Activated CD4-positive, alpha-beta T cell treated with anti-CD3 and anti-CD28 coated beads for 36 hours (primary cell): Measurements from ENCODE around the gene FCHO2. TPM values are rescaled to one million over a fixed set of nuclear protein-coding genes. Genes with fewer than 3 reads are reported as not detected.

Source experiments
- ATAC-seq: fragments of 200-7000 bp; cut with Tn5 transposase; one replicate; pipeline ENCODE4 v1.10.0; 2021; ENCODE audit warnings: mild to moderate bottlenecking, moderate library complexity
- CTCF ChIA-PET: fragments of 350-600 bp; sonication (Branson Sonifier 250); formaldehyde crosslinking; loops from one replicate; lab custom pipeline; 2021; ENCODE audit warnings: antibody characterized with exemption; lab: Charles Lee
- POLR2A ChIA-PET: fragments of 350-600 bp; sonication (Branson Sonifier 250); formaldehyde crosslinking; loops from one replicate; lab custom pipeline; 2021; ENCODE audit warnings: antibody characterized with exemption, inconsistent platforms; lab: Charles Lee
- DNase-seq: peaks from one replicate; pipeline ENCODE4 v3.0.0-alpha.2; 2020
- H3K27ac Mint-ChIP-seq: one replicate; pipeline ENCODE4 v1.8.0; 2021; ENCODE audit warnings: mixed read lengths
- H3K27me3 Mint-ChIP-seq: one replicate; pipeline ENCODE4 v1.8.0; 2021; ENCODE audit warnings: mixed read lengths
- H3K36me3 Mint-ChIP-seq: one replicate; pipeline ENCODE4 v1.8.0; 2021; ENCODE audit warnings: low read depth, mixed read lengths
- H3K4me1 Mint-ChIP-seq: one replicate; pipeline ENCODE4 v1.8.0; 2021; ENCODE audit warnings: mixed read lengths
- H3K4me3 Mint-ChIP-seq: one replicate; pipeline ENCODE4 v1.8.0; 2021; ENCODE audit warnings: mild to moderate bottlenecking, moderate library complexity, mixed read lengths
- H3K9me3 Mint-ChIP-seq: one replicate; pipeline ENCODE4 v1.8.0; 2021; ENCODE audit warnings: low read depth, mixed read lengths
- intact Hi-C, 2 experiments: fragments of 100-400 bp; cut with DNase I in 1 of 2; cut with micrococcal nuclease in 1 of 2; formaldehyde crosslinking; loops; one replicate each; pipeline versions ENCODE4 v1.14.2 to v1.15.1; 2022 to 2024; cut with DNase I, micrococcal nuclease
- total RNA-seq, 2 experiments: library from RNA; stranded (reverse); gene quantifications; one replicate each; pipeline ENCODE4 v1.2.3, GENCODE V29; 2021

The FCHO2 gene
- total RNA-seq, 2 experiments from 2014 or later = 0.86 to 1.3 TPM

- peaks cover 2% of the 10 kb centered on the region for H3K27me3 Mint-ChIP-seq
- no peaks in the 10 kb centered on the region for H3K36me3 Mint-ChIP-seq
- intact Hi-C loops = no loop called here
- DNase-seq (no peak), ATAC-seq (no peak)
- no peaks in the 10 kb centered on the region for H3K4me1 Mint-ChIP-seq
- no peak overlapping the region for H3K27ac Mint-ChIP-seq
- no peak overlapping the region for H3K4me3 Mint-ChIP-seq
- H3K9me3 Mint-ChIP-seq = no peaks in the 10 kb centered on the region
- CTCF ChIA-PET = no interaction called here
- POLR2A ChIA-PET = no interaction called here
Observed at GRCh38 chr5:73031839-73032238, 76.0 kb downstream of the FCHO2 start.

- POLR2A ChIA-PET = no interaction called here
- CTCF ChIA-PET = interaction anchor here (0.7 to 1.0 kb wide), 3 partner anchors 139 to 283 kb away, joined by 3 to 5 read pairs (median 4); no protein-coding TSS in a partner anchor
- ATAC-seq (no peak), DNase-seq (no peak)
- Mint-ChIP-seq H3K4me3 (no peak overlapping the region), H3K4me1 (no peaks in the 10 kb centered on the region), H3K36me3 (no peaks in the 10 kb centered on the region), H3K9me3 (no peaks in the 10 kb centered on the region), H3K27me3 (peaks cover 2% of the 10 kb centered on the region), H3K27ac (no peak overlapping the region)
- intact Hi-C loops = no loop called here
Observed at GRCh38 chr5:73032635-73033034, 76.8 kb downstream of the FCHO2 start.

- Mint-ChIP-seq H3K36me3 (no peaks in the 10 kb centered on the region), H3K4me1 (no peaks in the 10 kb centered on the region), H3K27ac (no peak overlapping the region), H3K9me3 (no peaks in the 10 kb centered on the region), H3K27me3 (no peaks in the 10 kb centered on the region), H3K4me3 (no peak overlapping the region)
- DNase-seq = no peak
- ChIA-PET CTCF (no interaction called here), POLR2A (no interaction called here)
- intact Hi-C loops = no loop called here
- no peak for ATAC-seq
Observed at GRCh38 chr5:73037545-73037944, 81.7 kb downstream of the FCHO2 start.

- Mint-ChIP-seq H3K4me1 (no peaks in the 10 kb centered on the region), H3K27me3 (no peaks in the 10 kb centered on the region), H3K27ac (no peak overlapping the region), H3K4me3 (no peak overlapping the region), H3K9me3 (no peaks in the 10 kb centered on the region), H3K36me3 (no peaks in the 10 kb centered on the region)
- intact Hi-C loops = no loop called here
- no peak for ATAC-seq
- ChIA-PET CTCF (no interaction called here), POLR2A (no interaction called here)
- no peak for DNase-seq
Observed at GRCh38 chr5:73039082-73039481, 83.2 kb downstream of the FCHO2 start.

GRCh38 chr5:73042993-73043392, 87.2 kb downstream of the FCHO2 start:
- no peaks in the 10 kb centered on the region for H3K9me3 Mint-ChIP-seq
- ATAC-seq (no peak), DNase-seq (no peak)
- CTCF ChIA-PET = interaction anchor here (0.6 kb wide), 1 partner anchor 529 kb away, joined by 3 read pairs; no protein-coding TSS in a partner anchor
- H3K27ac Mint-ChIP-seq = no peak overlapping the region
- POLR2A ChIA-PET = no interaction called here
- intact Hi-C loops = no loop called here
- H3K4me1 Mint-ChIP-seq = no peaks in the 10 kb centered on the region
- no peaks in the 10 kb centered on the region for H3K36me3 Mint-ChIP-seq
- H3K4me3 Mint-ChIP-seq = no peak overlapping the region
- no peaks in the 10 kb centered on the region for H3K27me3 Mint-ChIP-seq

GRCh38 chr5:73044546-73044945, 88.7 kb downstream of the FCHO2 start:
- no peak for DNase-seq
- Mint-ChIP-seq H3K27ac (no peak overlapping the region), H3K27me3 (no peaks in the 10 kb centered on the region), H3K4me3 (no peak overlapping the region), H3K9me3 (no peaks in the 10 kb centered on the region), H3K4me1 (no peaks in the 10 kb centered on the region), H3K36me3 (no peaks in the 10 kb centered on the region)
- intact Hi-C loops = no loop called here
- ATAC-seq = no peak
- ChIA-PET POLR2A (no interaction called here), CTCF (no interaction called here)

- ChIA-PET POLR2A (no interaction called here), CTCF (no interaction called here)
- no peaks in the 10 kb centered on the region for H3K4me1 Mint-ChIP-seq
- no peak for DNase-seq
- H3K27ac Mint-ChIP-seq = no peak overlapping the region
- intact Hi-C loops = no loop called here
- no peaks in the 10 kb centered on the region for H3K27me3 Mint-ChIP-seq
- no peaks in the 10 kb centered on the region for H3K9me3 Mint-ChIP-seq
- H3K4me3 Mint-ChIP-seq = no peak overlapping the region
- no peak for ATAC-seq
- H3K36me3 Mint-ChIP-seq = no peaks in the 10 kb centered on the region
Observed at GRCh38 chr5:73045623-73046022, 89.8 kb downstream of the FCHO2 start.

GRCh38 chr5:73061593-73061992, 105.8 kb downstream of the FCHO2 start:
- POLR2A ChIA-PET = no interaction called here
- Mint-ChIP-seq H3K4me3 (no peak overlapping the region), H3K36me3 (no peaks in the 10 kb centered on the region), H3K27me3 (no peaks in the 10 kb centered on the region), H3K4me1 (no peaks in the 10 kb centered on the region), H3K9me3 (no peaks in the 10 kb centered on the region), H3K27ac (no peak overlapping the region)
- DNase-seq (no peak), ATAC-seq (no peak)
- CTCF ChIA-PET = interaction anchor here (0.6 kb wide), 1 partner anchor 12 kb away, joined by 3 read pairs; no protein-coding TSS in a partner anchor
- intact Hi-C loops = no loop called here

GRCh38 chr5:73066466-73066865, 110.6 kb downstream of the FCHO2 start:
- ChIA-PET CTCF (interaction anchor here (0.7 kb wide), 1 partner anchor 135 kb away, joined by 3 read pairs; no protein-coding TSS in a partner anchor), POLR2A (no interaction called here)
- no peak overlapping the region for H3K4me3 Mint-ChIP-seq
- ATAC-seq = no peak
- DNase-seq = no peak
- no peak overlapping the region for H3K27ac Mint-ChIP-seq
- no peaks in the 10 kb centered on the region for H3K36me3 Mint-ChIP-seq
- no peaks in the 10 kb centered on the region for H3K9me3 Mint-ChIP-seq
- peaks cover 6% of the 10 kb centered on the region for H3K27me3 Mint-ChIP-seq
- intact Hi-C loops = no loop called here
- no peaks in the 10 kb centered on the region for H3K4me1 Mint-ChIP-seq

- H3K4me3 Mint-ChIP-seq = no peak overlapping the region
- CTCF ChIA-PET = interaction anchor here (0.6 kb wide), 1 partner anchor 268 kb away, joined by 3 read pairs; no protein-coding TSS in a partner anchor
- intact Hi-C loops = no loop called here
Observed at GRCh38 chr5:73067213-73067612, 111.4 kb downstream of the FCHO2 start.

GRCh38 chr5:73081093-73081492, 125.3 kb downstream of the FCHO2 start:
- POLR2A ChIA-PET = no interaction called here
- DNase-seq = no peak
- peaks cover 7% of the 10 kb centered on the region for H3K27me3 Mint-ChIP-seq
- CTCF ChIA-PET = no interaction called here
- no peaks in the 10 kb centered on the region for H3K9me3 Mint-ChIP-seq
- H3K4me1 Mint-ChIP-seq = no peaks in the 10 kb centered on the region
- no peak overlapping the region for H3K4me3 Mint-ChIP-seq
- no peaks in the 10 kb centered on the region for H3K36me3 Mint-ChIP-seq
- H3K27ac Mint-ChIP-seq = no peak overlapping the region
- no peak for ATAC-seq
- intact Hi-C loops = loop anchor here in 1 of 2 experiments (10.0 kb wide), 1 partner anchor 454 kb away; no protein-coding TSS in a partner anchor

More at GRCh38 chr5:73067213-73067612, 111.4 kb downstream of the FCHO2 start:
- ATAC-seq (no peak), DNase-seq (no peak)
- H3K4me1 Mint-ChIP-seq = no peaks in the 10 kb centered on the region
- POLR2A ChIA-PET = no interaction called here
- H3K9me3 Mint-ChIP-seq = no peaks in the 10 kb centered on the region
- no peak overlapping the region for H3K27ac Mint-ChIP-seq
- H3K27me3 Mint-ChIP-seq = peaks cover 6% of the 10 kb centered on the region
- no peaks in the 10 kb centered on the region for H3K36me3 Mint-ChIP-seq

GRCh38 chr5:73088026-73088425, 132.2 kb downstream of the FCHO2 start:
- intact Hi-C loops = loop anchor here in 1 of 2 experiments (10.0 kb wide), 1 partner anchor 447 kb away; no protein-coding TSS in a partner anchor
- CTCF ChIA-PET = interaction anchor here (1.4 kb wide), 1 partner anchor 503 kb away, joined by 3 read pairs; no protein-coding TSS in a partner anchor
- Mint-ChIP-seq H3K4me1 (no peaks in the 10 kb centered on the region), H3K36me3 (no peaks in the 10 kb centered on the region), H3K27ac (no peak overlapping the region), H3K27me3 (peaks cover 11% of the 10 kb centered on the region), H3K9me3 (no peaks in the 10 kb centered on the region), H3K4me3 (no peak overlapping the region)
- POLR2A ChIA-PET = no interaction called here
- no peak for DNase-seq
- ATAC-seq = no peak
